ENCODE measurements around the gene STK25. TPM values are rescaled to one million over a fixed set of nuclear protein-coding genes. Genes with fewer than 3 reads are reported as not detected.

STK25 gene
- total and polyA plus RNA-seq, 2 donors (not counting 3 experiments of a cell fraction or from before 2014, with no cell fraction given), result 286 to 715 TPM

- no peak for DNase-seq (ENCODE audit: low read depth, low spot score)
- H3K4me1 ChIP-seq (ENCODE audit: control insufficient read depth, extremely low read depth, insufficient read depth, low read length), result no peaks in the 10 kb centered on the region
- H3K36me3 ChIP-seq (ENCODE audit: control insufficient read depth in 2 of 2, extremely low read depth in 1 of 2, insufficient read depth in 2 of 2, low read length in 2 of 2), result peaks cover 0 to 21% of the 10 kb centered on the region in 2 experiments
- H3K9me1 ChIP-seq (replicated peaks; ENCODE audit: control insufficient read depth, extremely low read depth, insufficient read depth, low read length), result no peaks in the 10 kb centered on the region
- no peaks in the 10 kb centered on the region for H3K27me3 ChIP-seq (ENCODE audit: control insufficient read depth in 2 of 2, insufficient read depth in 2 of 2, low read length in 2 of 2)
- no peak for FAIRE-seq
- H3K79me2 ChIP-seq (ENCODE audit: control insufficient read depth, insufficient read depth, low read length), result no peaks in the 10 kb centered on the region
- H3K4me3 ChIP-seq (replicated peaks in 1 of 3; ENCODE audit: insufficient read depth in 1 of 3, low read depth in 1 of 3, low read length in 3 of 3), result no peak overlapping the region
- ChIA-PET CTCF (no interaction called here), POLR2A (no interaction called here)
- H4K20me1 ChIP-seq (replicated peaks; ENCODE audit: control insufficient read depth, extremely low read depth, insufficient read depth, low read length), result no peaks in the 10 kb centered on the region
- H3K4me2 ChIP-seq (ENCODE audit: insufficient read depth, low read length), result no peak overlapping the region
- intact Hi-C loops (cut with micrococcal nuclease), result no loop called here
- H3K27ac ChIP-seq (ENCODE audit: insufficient read depth, low read depth, low read length), result no peak overlapping the region
- dilution Hi-C loops (cut with MboI; ENCODE audit: extremely low pct_ligation_motif_present, low sequenced_read_pairs), result no loop called here
- H2AFZ ChIP-seq (ENCODE audit: low read depth, low read length), result no peak overlapping the region
- H3K9ac ChIP-seq (replicated peaks; ENCODE audit: extremely low read depth, insufficient read depth, low read length), result no peak overlapping the region
- H3K9me3 ChIP-seq (replicated peaks; ENCODE audit: control insufficient read depth, insufficient read depth, low read length), result no peaks in the 10 kb centered on the region
- TF ChIP-seq GATA2 (IDR thresholded peaks at IDR 0.05; ENCODE audit: insufficient read depth, insufficient read length, low read depth, low read length) (no peak), POLR2A (IDR thresholded peaks at IDR 0.05; ENCODE audit: low read depth, low read length) (no peak), MAX (IDR thresholded peaks at IDR 0.05; ENCODE audit: insufficient read depth, insufficient read length) (no peak), FOS (IDR thresholded peaks at IDR 0.05; ENCODE audit: borderline replicate concordance, insufficient read depth, low read length) (no peak)
- no TSS peak for BruUV-seq (replicated peaks)
These were observed 63.0 kb downstream of the STK25 start for GRCh38 chr2:241445426-241445825.

GRCh38 chr2:241443486-241444223, 64.7 kb downstream of the STK25 start:
- Histone ChIP-seq H3K79me2 (ENCODE audit: control insufficient read depth, insufficient read depth, low read length) (no peaks in the 10 kb centered on the region), H2AFZ (ENCODE audit: low read depth, low read length) (no peak overlapping the region), H3K9me1 (replicated peaks; ENCODE audit: control insufficient read depth, extremely low read depth, insufficient read depth, low read length) (no peaks in the 10 kb centered on the region), H3K9ac (replicated peaks; ENCODE audit: extremely low read depth, insufficient read depth, low read length) (no peak overlapping the region), H3K4me1 (ENCODE audit: control insufficient read depth, extremely low read depth, insufficient read depth, low read length) (no peaks in the 10 kb centered on the region), H3K36me3 (ENCODE audit: control insufficient read depth in 2 of 2, extremely low read depth in 1 of 2, insufficient read depth in 2 of 2, low read length in 2 of 2) (peaks cover 0 to 23% of the 10 kb centered on the region in 2 experiments), H3K4me2 (ENCODE audit: insufficient read depth, low read length) (no peak overlapping the region), H3K27me3 (ENCODE audit: control insufficient read depth in 2 of 2, insufficient read depth in 2 of 2, low read length in 2 of 2) (no peaks in the 10 kb centered on the region), H3K9me3 (replicated peaks; ENCODE audit: control insufficient read depth, insufficient read depth, low read length) (no peaks in the 10 kb centered on the region), H3K27ac (ENCODE audit: insufficient read depth, low read depth, low read length) (no peak overlapping the region), H4K20me1 (replicated peaks; ENCODE audit: control insufficient read depth, extremely low read depth, insufficient read depth, low read length) (no peaks in the 10 kb centered on the region), H3K4me3 (replicated peaks in 1 of 3; ENCODE audit: insufficient read depth in 1 of 3, low read depth in 1 of 3, low read length in 3 of 3) (no peak overlapping the region)
- BruUV-seq (replicated peaks), result no TSS peak
- ChIA-PET POLR2A (no interaction called here), CTCF (interaction anchor here (3.1 kb wide), 1 partner anchor 11 kb away, joined by 13 read pairs; no protein-coding TSS in a partner anchor)
- DNase-seq (ENCODE audit: low read depth, low spot score) (no peak), FAIRE-seq (no peak)
- intact Hi-C loops (cut with micrococcal nuclease) (no loop called here), dilution Hi-C loops (cut with MboI; ENCODE audit: extremely low pct_ligation_motif_present, low sequenced_read_pairs) (no loop called here)
- no peak for TF ChIP-seq JUN (IDR thresholded peaks at IDR 0.05; ENCODE audit: borderline replicate concordance, insufficient read depth, insufficient read length, low read depth)
- no peak for TF ChIP-seq POLR2AphosphoS5 (IDR thresholded peaks at IDR 0.05; ENCODE audit: insufficient read depth, low read depth, low read length)
- TF ChIP-seq MAX (IDR thresholded peaks at IDR 0.05; ENCODE audit: insufficient read depth, insufficient read length), result no peak
- TF ChIP-seq POLR2A (IDR thresholded peaks at IDR 0.05; ENCODE audit: low read depth, low read length), result no peak
- no peak for TF ChIP-seq FOS (IDR thresholded peaks at IDR 0.05; ENCODE audit: borderline replicate concordance, insufficient read depth, low read length)
- no peak for TF ChIP-seq MYC (IDR thresholded peaks at IDR 0.05; ENCODE audit: low read depth, low read length)
- no peak for TF ChIP-seq GATA2 (IDR thresholded peaks at IDR 0.05; ENCODE audit: insufficient read depth, insufficient read length, low read depth, low read length)
- TF ChIP-seq CTCF (IDR thresholded peaks at IDR 0.05; ENCODE audit: extremely low read depth in 1 of 2, insufficient read depth in 1 of 2, low read depth in 1 of 2, low read length in 2 of 2), result no peak
- no peak for TF ChIP-seq EZH2 (IDR thresholded peaks at IDR 0.05; ENCODE audit: borderline replicate concordance, low read depth, low read length, severe bottlenecking)
